Measurements from ENCODE around the gene NLN. TPM values are rescaled to one million over a fixed set of nuclear protein-coding genes. Genes with fewer than 3 reads are reported as not detected.
"Not testable (repeated sequence)": the region's sequence is repeated elsewhere in the genome, so short reads cannot be mapped to it uniquely, and the experiment has no call there.

NLN gene
- total RNA-seq, 1 donor from 2014 or later: 6.6 TPM

- Histone ChIP-seq H3K36me3 (no peaks in the 10 kb centered on the region), H3K9me3 (no peaks in the 10 kb centered on the region), H3K27me3 (no peaks in the 10 kb centered on the region), H3K4me1 (no peaks in the 10 kb centered on the region), H3K27ac (no peak overlapping the region), H3K4me3 (no peak overlapping the region)
- DNase-seq (ENCODE audit: extremely low spot score in 2 of 2): no peak
- TF ChIP-seq POLR2A (IDR thresholded peaks at IDR 0.05): no peak
- TF ChIP-seq POLR2AphosphoS5 (IDR thresholded peaks at IDR 0.05; ENCODE audit: insufficient read depth in 1 of 2, low read depth in 1 of 2): no peak
- no peak for TF ChIP-seq CTCF (IDR thresholded peaks at IDR 0.05)
- intact Hi-C loops (cut with DNase I): no loop called here
Observed at GRCh38 chr5:65774346-65774745, 52.3 kb downstream of the NLN start.

- Histone ChIP-seq H3K27ac (no peak overlapping the region), H3K27me3 (no peaks in the 10 kb centered on the region), H3K9me3 (no peaks in the 10 kb centered on the region), H3K4me1 (no peaks in the 10 kb centered on the region), H3K4me3 (no peak overlapping the region), H3K36me3 (no peaks in the 10 kb centered on the region)
- no peak for TF ChIP-seq POLR2A (IDR thresholded peaks at IDR 0.05)
- no peak for TF ChIP-seq POLR2AphosphoS5 (IDR thresholded peaks at IDR 0.05; ENCODE audit: insufficient read depth in 1 of 2, low read depth in 1 of 2)
- TF ChIP-seq CTCF (IDR thresholded peaks at IDR 0.05): no peak
- DNase-seq (ENCODE audit: extremely low spot score in 2 of 2): no peak
- intact Hi-C loops (cut with DNase I): no loop called here
Observed at GRCh38 chr5:65775476-65775875, 53.5 kb downstream of the NLN start.

GRCh38 chr5:65776441-65777141 lies 54.6 kb downstream of the NLN start:
- TF ChIP-seq CTCF (IDR thresholded peaks at IDR 0.05) (no peak), POLR2AphosphoS5 (IDR thresholded peaks at IDR 0.05; ENCODE audit: insufficient read depth in 1 of 2, low read depth in 1 of 2) (no peak), POLR2A (IDR thresholded peaks at IDR 0.05) (no peak)
- no peaks in the 10 kb centered on the region for H3K4me1 ChIP-seq
- H3K27me3 ChIP-seq: no peaks in the 10 kb centered on the region
- H3K4me3 ChIP-seq: no peak overlapping the region
- H3K27ac ChIP-seq: no peak overlapping the region
- intact Hi-C loops (cut with DNase I): no loop called here
- DNase-seq (ENCODE audit: extremely low spot score in 2 of 2): no peak
- no peaks in the 10 kb centered on the region for H3K9me3 ChIP-seq
- H3K36me3 ChIP-seq: no peaks in the 10 kb centered on the region

GRCh38 chr5:65778126-65778525 lies 56.1 kb downstream of the NLN start:
- intact Hi-C loops (cut with DNase I): no loop called here
- TF ChIP-seq CTCF (IDR thresholded peaks at IDR 0.05) (no peak), POLR2AphosphoS5 (IDR thresholded peaks at IDR 0.05; ENCODE audit: insufficient read depth in 1 of 2, low read depth in 1 of 2) (no peak), POLR2A (IDR thresholded peaks at IDR 0.05) (no peak)
- Histone ChIP-seq H3K27ac (no peak overlapping the region), H3K27me3 (no peaks in the 10 kb centered on the region), H3K4me1 (no peaks in the 10 kb centered on the region), H3K9me3 (no peaks in the 10 kb centered on the region), H3K4me3 (no peak overlapping the region), H3K36me3 (no peaks in the 10 kb centered on the region)
- no peak for DNase-seq (ENCODE audit: extremely low spot score in 2 of 2)

GRCh38 chr5:65779643-65780042 lies 57.6 kb downstream of the NLN start:
- Histone ChIP-seq H3K36me3 (no peaks in the 10 kb centered on the region), H3K9me3 (no peaks in the 10 kb centered on the region), H3K4me1 (no peaks in the 10 kb centered on the region), H3K4me3 (no peak overlapping the region), H3K27ac (no peak overlapping the region), H3K27me3 (no peaks in the 10 kb centered on the region)
- no peak for DNase-seq (ENCODE audit: extremely low spot score in 2 of 2)
- TF ChIP-seq POLR2AphosphoS5 (IDR thresholded peaks at IDR 0.05; ENCODE audit: insufficient read depth in 1 of 2, low read depth in 1 of 2) (no peak), CTCF (IDR thresholded peaks at IDR 0.05) (no peak), POLR2A (IDR thresholded peaks at IDR 0.05) (no peak)
- intact Hi-C loops (cut with DNase I): no loop called here

- H3K4me3 ChIP-seq; DNase-seq (ENCODE audit: extremely low spot score in 2 of 2); H3K36me3 ChIP-seq; H3K9me3 ChIP-seq; H3K27ac ChIP-seq; intact Hi-C loops (cut with DNase I); H3K27me3 ChIP-seq; H3K4me1 ChIP-seq: not testable (repeated sequence)
Observed at GRCh38 chr5:65788296-65788695, 66.3 kb downstream of the NLN start.
